Caco-2 (cell line): ENCODE data around the gene MSANTD2. TPM values are rescaled to one million over a fixed set of nuclear protein-coding genes. Genes with fewer than 3 reads are reported as not detected.

ENCODE experiments used
- BruUV-seq: library from RNA; stranded (reverse); fragments of 400-500 nt; replicated peaks from 2 replicates; lab custom pipeline; 2021; lab: Mats Ljungman, UMichigan
- CTCF ChIA-PET: fragments of 300-600 bp; sonication (Branson Sonifier 250); formaldehyde crosslinking; loops from one replicate; lab custom pipeline; 2022; ENCODE audit warnings: antibody characterized with exemption; lab: Charles Lee
- POLR2A ChIA-PET: fragments of 300-600 bp; sonication (Branson Sonifier 250); formaldehyde crosslinking; loops from one replicate; lab custom pipeline; 2022; ENCODE audit warnings: antibody characterized with exemption; lab: Charles Lee
- DNase-seq, 2 experiments: peaks; one replicate each; pipeline versions ENCODE4 v3.0.0 to v3.0.0-alpha.2; 2020 to 2022
- H3K27me3 ChIP-seq: replicated peaks from 2 replicates; pipeline ENCODE4 v1.6.0; 2011; ENCODE audit warnings: low read length; ENCODE audit not compliant: control insufficient read depth, insufficient read depth
- H3K36me3 ChIP-seq: 2 replicates; pipeline ENCODE4 v1.5.1; 2011; ENCODE audit warnings: low read length; ENCODE audit not compliant: control insufficient read depth, insufficient read depth
- H3K4me1 ChIP-seq: fragments of 250-450 bp; sonication (Bioruptor Pico); 2 replicates; pipeline ENCODE4 v1.5.1; 2020; ENCODE audit warnings: mild to moderate bottlenecking
- H3K4me3 ChIP-seq: 2 replicates; pipeline ENCODE4 v1.5.1; 2011; ENCODE audit warnings: low read depth, mild to moderate bottlenecking, control low read depth, low read length
- H3K9me3 ChIP-seq: fragments of 250-450 bp; sonication (Bioruptor Pico); 2 replicates; pipeline ENCODE4 v1.5.1; 2020; ENCODE audit warnings: mild to moderate bottlenecking, moderate library complexity
- H3K27ac Mint-ChIP-seq: one replicate; pipeline ENCODE4 v1.8.0; 2022; ENCODE audit warnings: mixed read lengths; ENCODE audit not compliant: unreplicated experiment
- H3K27me3 Mint-ChIP-seq: one replicate; pipeline ENCODE4 v1.8.0; 2022; ENCODE audit warnings: mixed read lengths; ENCODE audit not compliant: insufficient read depth, unreplicated experiment
- H3K36me3 Mint-ChIP-seq: one replicate; pipeline ENCODE4 v1.8.0; 2022; ENCODE audit warnings: mild to moderate bottlenecking, mixed read lengths; ENCODE audit not compliant: insufficient read depth, unreplicated experiment
- H3K4me1 Mint-ChIP-seq: one replicate; pipeline ENCODE4 v1.8.0; 2022; ENCODE audit warnings: low read depth, mixed read lengths; ENCODE audit not compliant: unreplicated experiment
- H3K4me3 Mint-ChIP-seq: one replicate; pipeline ENCODE4 v1.8.0; 2022; ENCODE audit warnings: mild to moderate bottlenecking, moderate library complexity, mixed read lengths; ENCODE audit not compliant: unreplicated experiment
- H3K9me3 Mint-ChIP-seq: one replicate; pipeline ENCODE4 v1.8.0; 2022; ENCODE audit warnings: mixed read lengths; ENCODE audit not compliant: unreplicated experiment
- CTCF ChIP-seq, 2 experiments: fragments of 200-600 bp in 1 of 2; IDR thresholded peaks; 1 replicate in 1 of 2; 2 replicates in 1 of 2; pipeline versions ENCODE4 v1.5.1 to v1.8.0; 2011 to 2022; ENCODE audit warnings: antibody characterized with exemption in 1 of 2, control low read depth in 1 of 2, inconsistent platforms in 1 of 2, low read depth in 1 of 2, low read length in 1 of 2, mild to moderate bottlenecking in 1 of 2, moderate library complexity in 1 of 2; ENCODE audit not compliant: insufficient read depth in 1 of 2, severe bottlenecking in 1 of 2, unreplicated experiment in 1 of 2
- intact Hi-C: fragments of 100-400 bp; cut with micrococcal nuclease; formaldehyde crosslinking; loops from one replicate; pipeline ENCODE4 v1.10.0; 2022; ENCODE audit not compliant: unreplicated experiment
- total RNA-seq: library from RNA; stranded (reverse); gene quantifications from 2 replicates; pipeline ENCODE4 v1.2.3, GENCODE V29; 2022

The MSANTD2 gene
- total RNA-seq, 1 experiment from 2014 or later: 28.3 TPM

GRCh38 chr11:124763156-124763947 is 36.9 kb downstream of the MSANTD2 start:
- Mint-ChIP-seq H3K27me3 (no peaks in the 10 kb centered on the region), H3K36me3 (peaks cover 29% of the 10 kb centered on the region), H3K9me3 (no peaks in the 10 kb centered on the region), H3K4me3 (peak overlapping the region; percentile 72), H3K4me1 (peaks cover 10% of the 10 kb centered on the region), H3K27ac (peak overlapping the region; percentile 17)
- no TSS peak for BruUV-seq
- ChIA-PET POLR2A (interaction anchor here (1.2 kb wide), 1 partner anchor 90 kb away, joined by 3 read pairs; no protein-coding TSS in a partner anchor), CTCF (interaction anchor here (0.6 to 3.8 kb wide), 33 partner anchors 10 to 1761 kb away, joined by 3 to 50 read pairs (median 5); partner anchors contain the start of genes NRGN, SIAE, SPA17 and VSIG2)
- TF ChIP-seq CTCF (IDR thresholded peaks at IDR 0.05; ENCODE audit: insufficient read depth in 1 of 2, low read depth in 1 of 2, low read length in 1 of 2, severe bottlenecking in 1 of 2, unreplicated experiment in 1 of 2): peak; percentile 94 to 96
- Histone ChIP-seq H3K27me3 (no peaks in the 10 kb centered on the region), H3K4me1 (peaks cover 18% of the 10 kb centered on the region), H3K36me3 (no peaks in the 10 kb centered on the region), H3K9me3 (no peaks in the 10 kb centered on the region), H3K4me3 (peak overlapping the region; percentile 52)
- intact Hi-C loops: loop anchor here (1.0 to 2.0 kb wide), 8 partner anchors 15 to 361 kb away; partner anchors contain the start of genes SIAE and SPA17
- peak; percentile 93 to 95 for DNase-seq

GRCh38 chr11:124762624-124763155 is 37.5 kb downstream of the MSANTD2 start:
- Mint-ChIP-seq H3K9me3 (no peaks in the 10 kb centered on the region), H3K36me3 (peaks cover 23% of the 10 kb centered on the region), H3K4me1 (peaks cover 10% of the 10 kb centered on the region), H3K27ac (peak overlapping the region; percentile 17), H3K27me3 (no peaks in the 10 kb centered on the region), H3K4me3 (peak overlapping the region; percentile 72)
- intact Hi-C loops: loop anchor here (1.0 to 2.0 kb wide), 9 partner anchors 15 to 360 kb away; partner anchors contain the start of genes SIAE and SPA17
- Histone ChIP-seq H3K36me3 (no peaks in the 10 kb centered on the region), H3K4me3 (peak overlapping the region; percentile 52), H3K9me3 (no peaks in the 10 kb centered on the region), H3K27me3 (no peaks in the 10 kb centered on the region), H3K4me1 (peaks cover 24% of the 10 kb centered on the region)
- no peak for TF ChIP-seq CTCF (IDR thresholded peaks at IDR 0.05; ENCODE audit: insufficient read depth in 1 of 2, low read depth in 1 of 2, low read length in 1 of 2, severe bottlenecking in 1 of 2, unreplicated experiment in 1 of 2)
- peak; percentile 66 to 76 for DNase-seq
- ChIA-PET CTCF (interaction anchor here (1.0 to 3.8 kb wide), 25 partner anchors 10 to 140 kb away, joined by 3 to 50 read pairs (median 6); partner anchors contain the start of genes NRGN, SIAE, SPA17 and VSIG2), POLR2A (interaction anchor here (1.2 kb wide), 1 partner anchor 90 kb away, joined by 3 read pairs; no protein-coding TSS in a partner anchor)
- BruUV-seq: no TSS peak

- no peaks in the 10 kb centered on the region for H3K27me3 ChIP-seq
- POLR2A ChIA-PET: interaction anchor here (1.2 kb wide), 1 partner anchor 89 kb away, joined by 3 read pairs; no protein-coding TSS in a partner anchor
- Mint-ChIP-seq H3K9me3 (no peaks in the 10 kb centered on the region), H3K36me3 (peaks cover 22% of the 10 kb centered on the region), H3K4me3 (peak within 1 kb of the TSS; percentile 72), H3K27ac (peak within 1 kb of the TSS; percentile 17), H3K4me1 (peaks cover 10% of the 10 kb centered on the region), H3K27me3 (no peaks in the 10 kb centered on the region)
- CTCF ChIA-PET: interaction anchor here (1.0 to 3.8 kb wide), 20 partner anchors 9 to 139 kb away, joined by 3 to 50 read pairs (median 8); partner anchors contain the start of genes NRGN, SIAE, SPA17 and VSIG2
- peak within 1 kb of the TSS; percentile 52 for H3K4me3 ChIP-seq
- intact Hi-C loops: loop anchor here (1.0 to 2.0 kb wide), 2 partner anchors 15 to 17 kb away; no protein-coding TSS in a partner anchor
- DNase-seq: peak; percentile 82 to 86
- no peaks in the 10 kb centered on the region for H3K9me3 ChIP-seq
- TF ChIP-seq CTCF (IDR thresholded peaks at IDR 0.05; ENCODE audit: insufficient read depth in 1 of 2, low read depth in 1 of 2, low read length in 1 of 2, severe bottlenecking in 1 of 2, unreplicated experiment in 1 of 2): no peak
- BruUV-seq: no TSS peak
- peaks cover 24% of the 10 kb centered on the region for H3K4me1 ChIP-seq
- no peaks in the 10 kb centered on the region for H3K36me3 ChIP-seq
These were observed 38.0 kb downstream of the MSANTD2 start, which contains the start of gene ESAM for GRCh38 chr11:124762105-124762623. Gene ESAM, minus strand, starts transcription at chr11:124762290. Its CDS starts 136 bp downstream, at chr11:124762154.
